NCI-H774 (cell line): ENCODE measurements around the gene SLC35F4.

ENCODE experiments used
- DNase-seq: peaks from one replicate; lab custom pipeline; 2025; lab: John Stamatoyannopoulos, UW

Gene SLC35F4

GRCh38 chr14:57526942-57527341 is 338.9 kb downstream of the SLC35F4 start:
- DNase-seq = no peak

- DNase-seq = no peak
These were observed 346.8 kb downstream of the SLC35F4 start for GRCh38 chr14:57519043-57519442.
